ENCODE measurements around the gene CHRM5.

CHRM5 gene, protein sequence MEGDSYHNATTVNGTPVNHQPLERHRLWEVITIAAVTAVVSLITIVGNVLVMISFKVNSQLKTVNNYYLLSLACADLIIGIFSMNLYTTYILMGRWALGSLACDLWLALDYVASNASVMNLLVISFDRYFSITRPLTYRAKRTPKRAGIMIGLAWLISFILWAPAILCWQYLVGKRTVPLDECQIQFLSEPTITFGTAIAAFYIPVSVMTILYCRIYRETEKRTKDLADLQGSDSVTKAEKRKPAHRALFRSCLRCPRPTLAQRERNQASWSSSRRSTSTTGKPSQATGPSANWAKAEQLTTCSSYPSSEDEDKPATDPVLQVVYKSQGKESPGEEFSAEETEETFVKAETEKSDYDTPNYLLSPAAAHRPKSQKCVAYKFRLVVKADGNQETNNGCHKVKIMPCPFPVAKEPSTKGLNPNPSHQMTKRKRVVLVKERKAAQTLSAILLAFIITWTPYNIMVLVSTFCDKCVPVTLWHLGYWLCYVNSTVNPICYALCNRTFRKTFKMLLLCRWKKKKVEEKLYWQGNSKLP

DNA sequence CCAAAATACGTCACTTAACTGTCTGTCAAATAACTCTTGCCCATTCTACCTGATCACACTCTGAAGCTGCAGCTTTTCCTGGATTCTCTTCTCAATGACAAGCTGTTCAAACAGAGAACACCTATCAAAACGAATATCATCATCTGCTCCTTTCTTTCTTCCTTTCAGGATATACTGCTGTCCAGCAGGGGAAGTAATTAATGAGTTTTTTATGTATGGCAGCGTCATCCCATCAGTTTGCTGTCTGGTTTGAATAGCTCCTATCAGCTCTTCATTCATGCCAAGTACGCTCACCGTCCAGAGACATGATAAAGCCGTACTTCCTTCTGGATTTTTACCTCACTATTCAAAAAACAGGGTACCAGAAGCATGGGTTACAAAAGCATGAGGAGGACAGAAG is at the start of gene CHRM5:
TSS of gene CHRM5 (plus strand) at position 274 of the 400 bp plus-strand sequence. CDS start 94,221 bp downstream, outside the sequence.
- H3K4me3 ChIP-seq (ENCODE audit: low read depth, low read length): no peak within 1 kb of the TSS

DNA sequence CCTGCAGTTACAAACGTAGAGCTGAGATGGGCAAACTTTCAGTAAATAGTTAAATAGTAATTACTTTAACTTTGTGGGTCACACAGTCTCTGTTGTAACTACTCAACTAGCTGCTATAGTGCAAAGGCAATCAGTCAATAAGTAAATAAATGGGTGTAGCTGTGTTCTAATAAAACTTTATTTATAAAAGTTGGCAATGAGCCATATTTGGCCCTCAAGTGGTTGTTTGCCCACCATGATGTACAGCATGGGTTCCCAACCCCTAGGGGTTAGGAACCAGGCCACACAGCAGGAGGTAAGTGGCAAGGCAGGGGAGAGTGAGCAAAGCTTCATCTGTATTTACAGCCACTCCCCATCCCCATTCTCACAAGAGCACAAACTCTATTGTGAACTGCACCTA is 44.9 kb upstream of the CHRM5 start:
- H3K4me3 ChIP-seq (ENCODE audit: low read depth, low read length): no peak overlapping the region

DNA sequence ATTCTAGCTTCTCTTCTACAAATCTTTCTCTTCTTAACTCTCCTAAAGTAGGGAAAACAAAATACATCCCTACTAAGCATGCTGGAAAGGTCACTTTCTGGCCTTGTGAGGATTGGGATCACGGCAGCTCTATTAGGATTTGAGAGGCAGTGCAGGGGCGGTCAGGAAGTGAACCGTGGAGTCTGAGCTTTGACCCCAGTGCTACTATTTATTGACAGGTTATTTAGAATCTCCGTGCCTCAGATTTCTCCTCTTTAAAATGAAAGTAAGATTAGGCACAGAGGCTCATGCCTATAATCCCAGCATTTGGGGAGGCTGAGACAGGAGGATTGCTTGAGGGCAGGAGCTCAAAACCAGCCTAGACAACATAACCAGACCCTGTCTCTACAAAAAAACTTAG is 42.0 kb upstream of the CHRM5 start:
- no peak overlapping the region for H3K4me3 ChIP-seq (ENCODE audit: low read depth, low read length)

DNA sequence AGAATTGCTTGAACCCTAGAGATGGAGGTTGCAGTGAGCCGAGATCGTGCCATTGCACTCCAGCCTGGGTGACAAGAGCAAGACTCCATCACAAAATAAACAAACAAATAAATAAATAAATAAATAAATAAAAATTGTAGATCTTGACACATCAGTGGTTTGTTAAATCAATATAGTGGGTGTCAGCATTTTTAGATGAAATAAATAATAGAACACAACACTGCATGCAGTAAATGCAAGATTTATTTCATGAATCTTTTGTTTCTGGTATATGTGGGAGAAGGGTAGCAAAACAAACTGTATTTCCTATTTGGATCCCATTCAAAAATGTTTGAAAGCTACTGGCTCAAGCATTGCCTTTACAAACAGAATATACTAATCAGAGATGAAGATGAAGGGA is 35.6 kb upstream of the CHRM5 start:
- H3K4me3 ChIP-seq (ENCODE audit: low read depth, low read length): no peak overlapping the region

DNA sequence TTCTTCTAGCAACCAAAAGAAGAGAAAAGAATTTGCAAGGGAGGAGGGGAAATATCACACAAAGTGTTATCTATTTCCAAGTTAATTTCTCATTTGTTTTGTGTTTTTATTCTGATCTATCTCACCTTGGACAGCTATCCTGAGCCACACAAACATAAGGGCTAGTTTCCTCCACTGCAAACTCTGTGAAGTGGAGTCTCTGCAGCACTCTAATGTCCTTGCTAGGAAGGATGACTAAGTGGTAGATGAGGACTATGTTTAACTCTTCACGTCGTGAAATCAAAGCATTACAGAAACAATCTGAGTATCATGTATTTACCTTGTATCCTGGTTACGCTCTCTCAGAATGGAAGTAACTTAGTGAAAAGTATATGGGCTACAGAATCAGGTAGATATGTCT is 33.9 kb upstream of the CHRM5 start:
- no peak overlapping the region for H3K4me3 ChIP-seq (ENCODE audit: low read depth, low read length)

DNA sequence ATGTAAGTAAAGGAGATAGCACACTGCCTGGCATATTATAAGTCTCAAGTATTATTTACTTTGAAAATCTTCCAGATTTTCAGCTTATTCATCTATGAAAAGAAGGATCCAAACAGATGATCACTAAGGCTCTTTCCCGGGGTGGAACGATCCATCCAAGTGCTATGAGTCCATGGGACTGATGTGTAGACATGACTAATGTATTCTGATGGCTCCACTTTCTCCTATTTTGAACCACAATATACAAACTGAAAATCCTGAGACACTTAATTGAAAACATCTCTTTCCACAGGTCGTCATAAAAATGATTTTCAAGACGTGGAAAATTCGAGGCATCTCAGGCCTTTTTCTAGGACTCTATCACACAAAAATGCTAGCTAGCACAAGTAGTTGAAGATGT is 33.4 kb upstream of the CHRM5 start:
- no peak overlapping the region for H3K4me3 ChIP-seq (ENCODE audit: low read depth, low read length)

DNA sequence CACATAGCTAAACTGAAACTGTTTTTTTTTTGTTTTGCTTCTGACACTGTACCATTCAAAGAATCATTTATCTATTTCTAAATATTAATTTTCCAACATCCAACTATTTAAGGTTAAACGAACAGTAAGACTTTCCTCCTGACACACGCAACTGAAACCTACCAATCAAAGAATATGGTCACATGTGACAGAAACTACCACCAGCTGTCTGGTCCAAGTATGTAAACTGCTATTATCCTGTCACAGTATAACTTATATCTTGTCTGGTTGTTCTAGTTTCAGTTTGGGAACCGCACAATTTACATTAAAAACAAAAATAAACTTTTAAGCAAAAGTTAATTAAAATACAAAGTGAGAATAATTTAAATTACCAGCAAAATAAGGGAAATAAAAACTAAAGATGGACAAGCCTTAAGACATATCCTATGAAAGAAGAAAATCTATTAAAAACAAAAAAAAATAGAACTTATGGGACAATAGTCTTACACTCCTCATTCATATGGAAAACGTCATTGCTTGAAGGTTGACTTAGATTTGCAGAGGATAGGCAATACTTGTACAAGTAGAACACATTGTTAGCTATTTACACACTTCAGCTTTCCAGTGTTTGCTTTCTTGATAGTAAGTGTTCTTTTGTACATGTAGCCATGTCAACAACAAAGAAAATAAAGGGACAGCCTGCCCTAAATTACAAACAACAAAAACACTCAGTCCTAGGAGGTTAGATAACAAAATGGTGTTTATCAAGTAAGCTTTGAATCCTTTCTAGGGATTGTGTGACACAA is 26.8 kb upstream of the CHRM5 start:
- H3K4me3 ChIP-seq (ENCODE audit: low read depth, low read length): no peak overlapping the region

DNA sequence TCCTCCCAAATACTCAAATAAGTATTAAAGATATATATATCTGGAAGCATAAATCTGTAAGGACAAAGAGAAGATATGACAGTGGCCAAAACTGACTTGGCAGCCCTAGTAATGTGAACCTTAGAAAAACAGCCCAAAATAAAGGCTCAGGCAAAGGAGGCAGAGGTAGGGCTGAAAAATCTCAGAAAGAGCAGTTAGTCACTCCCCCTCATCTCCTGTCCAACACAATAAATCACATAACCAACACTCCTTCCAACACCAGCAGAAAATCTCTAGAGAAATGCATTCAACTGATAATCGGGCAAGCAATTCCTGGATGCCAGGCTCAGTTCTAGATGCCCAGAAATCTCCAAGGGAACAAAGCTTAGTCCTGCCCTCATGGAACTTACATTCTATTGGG is 22.1 kb upstream of the CHRM5 start:
- no peak overlapping the region for H3K4me3 ChIP-seq (ENCODE audit: low read depth, low read length)

DNA sequence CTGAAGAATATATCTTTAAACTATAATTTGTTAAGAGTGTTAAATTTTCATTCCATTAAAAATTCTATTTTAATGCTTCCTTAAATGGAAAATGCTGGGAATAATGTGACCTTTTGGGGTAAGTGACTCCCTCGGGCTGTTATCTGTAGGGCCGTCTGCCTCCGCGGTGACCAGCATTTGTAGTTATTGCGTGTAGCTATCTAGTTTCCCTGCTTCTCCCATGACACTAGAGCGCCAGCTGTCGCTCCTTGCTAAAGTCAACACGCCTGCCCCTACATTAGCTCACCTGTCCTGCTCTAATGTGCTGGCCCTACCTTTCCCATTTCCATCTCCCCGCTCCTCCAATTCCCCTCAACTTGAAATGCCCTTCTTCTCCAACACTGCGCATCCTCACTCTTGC is 12.4 kb upstream of the CHRM5 start:
- no peak overlapping the region for H3K4me3 ChIP-seq (ENCODE audit: low read depth, low read length)

DNA sequence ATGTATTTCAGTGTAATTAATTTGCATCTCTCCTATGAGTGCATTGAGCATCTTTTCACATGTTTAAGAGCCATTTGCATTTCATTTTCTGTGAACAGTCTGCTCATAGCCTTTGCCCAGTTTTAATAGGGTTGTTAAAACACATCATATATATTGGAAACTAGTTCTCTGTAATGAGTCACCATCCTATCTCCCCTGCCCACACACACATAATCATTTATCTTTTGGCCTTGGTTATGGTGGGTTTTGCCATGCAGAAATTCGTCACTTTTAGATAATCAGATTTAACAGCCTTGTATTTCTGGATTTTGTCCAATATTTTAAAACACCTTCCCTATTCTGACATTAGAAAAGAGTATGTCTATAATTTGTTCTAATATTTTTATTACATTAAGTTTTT is 11.9 kb upstream of the CHRM5 start:
- H3K4me3 ChIP-seq (ENCODE audit: low read depth, low read length): no peak overlapping the region

DNA sequence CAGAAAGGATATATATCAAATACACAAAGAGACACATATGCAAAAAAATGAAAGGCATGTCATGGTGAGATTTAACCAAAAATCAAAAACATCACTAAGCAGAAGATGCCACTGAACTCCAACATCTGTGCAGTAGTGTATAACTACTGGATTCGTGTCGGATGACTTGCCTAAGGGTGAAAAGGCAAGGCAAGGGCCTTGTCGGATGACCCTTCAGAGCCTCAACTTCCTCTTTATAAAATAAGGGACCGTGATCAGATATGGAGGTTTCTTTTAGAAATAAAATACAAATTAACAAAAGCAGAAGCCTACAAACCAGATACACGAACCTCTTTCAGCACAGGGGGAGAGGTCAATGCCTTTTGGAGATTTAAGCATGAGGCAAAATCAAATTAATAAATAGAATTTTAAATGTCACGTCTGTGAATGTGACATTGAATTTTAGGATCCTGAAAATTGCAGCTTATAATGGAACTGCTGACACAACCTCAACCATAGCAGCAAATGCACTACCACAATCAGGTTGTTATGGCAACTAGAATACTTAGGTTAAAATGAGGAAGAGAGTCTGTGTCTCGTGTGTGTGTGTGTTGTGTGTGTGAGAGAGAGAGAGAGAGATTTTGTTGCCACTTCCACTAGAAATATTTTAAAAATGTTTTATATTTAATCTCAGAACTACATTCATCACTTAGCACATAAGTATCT is 8.3 kb upstream of the CHRM5 start:
- no peak overlapping the region for H3K4me3 ChIP-seq (ENCODE audit: low read depth, low read length)

DNA sequence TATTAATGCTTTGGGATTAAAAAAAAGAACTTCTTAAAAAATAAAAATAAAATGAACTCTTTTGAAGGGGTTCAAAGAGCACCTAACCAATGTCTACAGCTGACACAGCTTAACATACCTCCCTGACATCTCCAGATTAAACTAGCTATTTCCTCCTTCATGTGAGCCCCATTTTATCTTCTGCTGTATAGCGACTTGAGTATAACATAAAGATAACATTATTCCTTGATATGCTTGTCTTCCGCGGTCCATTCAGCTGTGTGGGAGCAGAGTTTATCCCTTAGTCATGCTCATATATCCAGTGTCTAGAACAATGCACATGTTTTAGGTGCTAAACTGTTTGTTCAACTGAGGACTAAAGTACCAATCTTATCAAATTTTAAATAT is 7.8 kb upstream of the CHRM5 start:
- H3K4me3 ChIP-seq (ENCODE audit: low read depth, low read length): no peak overlapping the region

DNA sequence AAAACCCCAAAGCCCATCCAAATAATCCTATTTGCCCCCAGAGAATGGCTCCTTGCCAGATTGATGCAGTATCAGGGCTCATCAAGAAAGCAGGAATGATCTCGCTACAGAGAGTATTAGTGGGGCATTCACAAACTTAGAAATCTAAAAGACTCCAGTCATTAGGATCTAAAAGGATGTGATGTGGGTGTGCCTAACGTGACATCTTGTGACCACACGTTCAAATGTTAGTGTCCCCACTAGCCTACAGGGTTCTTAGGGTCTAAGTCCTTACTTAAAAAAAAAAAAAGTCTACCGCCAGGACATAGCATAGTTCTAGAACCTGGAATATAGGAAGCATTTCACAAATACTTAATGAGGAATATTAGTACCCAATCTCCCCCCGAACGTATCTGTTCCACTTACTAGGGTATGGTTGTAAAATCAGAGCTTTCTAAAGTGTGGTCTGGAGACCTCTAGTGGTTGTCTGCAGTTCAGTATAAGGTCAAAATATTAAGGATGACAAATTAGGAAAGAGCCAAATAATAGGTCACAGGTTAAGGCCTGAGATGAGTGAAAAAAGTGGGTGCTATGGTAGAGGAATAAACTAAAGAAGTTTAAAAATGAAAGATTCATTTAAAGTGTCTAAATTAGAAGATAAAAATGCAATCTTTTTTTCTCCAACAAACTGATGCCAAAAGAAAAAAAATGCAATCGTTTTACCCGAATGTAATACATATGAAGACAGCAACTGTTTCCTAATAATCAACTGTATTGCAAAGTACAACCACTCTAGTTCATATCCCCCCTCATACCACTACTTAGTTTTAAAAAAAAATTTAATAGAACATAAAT is 4.2 kb upstream of the CHRM5 start:
- no peak overlapping the region for H3K4me3 ChIP-seq (ENCODE audit: low read depth, low read length)

DNA sequence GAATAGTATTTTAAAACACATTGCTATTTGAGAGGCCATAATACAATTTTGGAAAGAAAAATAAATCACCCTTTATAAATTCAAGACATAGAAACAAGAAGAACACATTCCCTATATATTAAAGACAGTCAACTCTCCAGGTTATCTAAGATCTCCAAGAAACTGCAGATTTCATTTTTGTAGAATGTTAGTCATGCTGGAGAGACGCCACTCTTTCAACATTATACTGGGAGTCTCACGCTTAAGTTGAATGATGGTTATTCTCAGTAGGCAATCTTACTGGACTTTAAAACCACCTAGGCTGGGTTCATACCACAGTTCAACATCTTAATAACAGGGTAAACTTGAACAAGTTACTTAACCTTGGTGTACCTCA is 3.6 kb upstream of the CHRM5 start:
- no peak overlapping the region for H3K4me3 ChIP-seq (ENCODE audit: low read depth, low read length)

DNA sequence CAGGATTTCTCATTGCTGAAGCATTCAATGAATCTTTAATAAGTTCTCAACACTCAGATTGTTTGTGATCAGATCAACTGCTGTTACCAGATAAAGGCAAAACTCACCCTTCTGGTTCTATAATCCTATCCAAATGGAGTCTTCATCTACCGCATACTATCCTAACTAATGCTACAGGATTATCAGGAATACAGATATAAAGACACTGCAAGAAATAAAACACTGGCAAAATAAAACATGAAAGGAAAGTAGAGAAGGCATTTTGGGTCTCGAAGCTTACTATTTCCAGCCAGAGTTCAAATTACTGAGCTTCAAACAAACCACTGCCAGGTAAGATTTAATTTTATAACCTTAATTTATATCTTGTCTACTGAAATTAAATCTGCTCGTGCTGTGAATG is 524 bp downstream of the CHRM5 start:
- no peak overlapping the region for H3K4me3 ChIP-seq (ENCODE audit: low read depth, low read length)

DNA sequence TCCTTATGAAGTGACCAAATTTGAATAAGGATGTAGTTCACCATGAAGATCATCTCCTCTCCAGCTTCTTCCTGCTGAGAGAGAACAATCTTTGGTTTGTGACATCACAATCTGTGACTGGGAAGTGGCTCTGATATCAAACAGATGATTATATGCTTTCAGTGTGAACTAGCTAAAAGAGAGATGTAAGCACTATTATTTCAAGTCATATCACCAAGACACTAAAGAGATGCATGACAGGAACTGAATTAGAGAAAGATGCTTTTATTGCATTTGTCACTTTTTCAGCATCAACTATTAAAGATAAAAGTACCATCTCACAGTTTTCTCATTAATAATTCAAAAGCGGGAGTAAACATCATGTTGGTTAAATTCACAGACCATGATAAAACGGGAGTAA is 3.5 kb downstream of the CHRM5 start:
- H3K4me3 ChIP-seq (ENCODE audit: low read depth, low read length): no peak overlapping the region

DNA sequence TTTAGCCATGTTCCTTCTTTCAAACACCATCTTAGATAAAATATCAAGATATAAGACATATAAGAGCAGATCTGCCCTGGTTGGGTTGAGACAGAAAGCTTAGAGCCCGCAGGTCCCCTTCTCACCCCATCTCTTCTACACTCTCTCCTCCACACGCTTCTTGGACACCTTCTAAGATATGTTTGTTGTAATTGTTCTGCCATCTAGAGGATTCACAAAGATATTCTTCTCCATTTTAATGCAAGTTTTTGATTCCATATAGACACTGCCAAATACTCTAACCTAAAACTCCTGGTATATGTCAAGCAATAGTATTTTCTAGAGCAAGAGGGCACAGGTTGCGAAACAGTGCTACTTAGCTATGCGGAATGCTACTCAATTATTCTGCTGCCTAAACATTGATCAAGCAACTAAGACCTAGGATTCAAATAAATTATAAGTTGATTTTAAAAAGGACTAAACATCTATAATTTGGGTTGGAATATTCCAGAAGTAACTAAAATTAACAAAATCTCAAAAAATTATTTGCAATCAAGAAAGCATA is 6.8 kb downstream of the CHRM5 start:
- no peak overlapping the region for H3K4me3 ChIP-seq (ENCODE audit: low read depth, low read length)

DNA sequence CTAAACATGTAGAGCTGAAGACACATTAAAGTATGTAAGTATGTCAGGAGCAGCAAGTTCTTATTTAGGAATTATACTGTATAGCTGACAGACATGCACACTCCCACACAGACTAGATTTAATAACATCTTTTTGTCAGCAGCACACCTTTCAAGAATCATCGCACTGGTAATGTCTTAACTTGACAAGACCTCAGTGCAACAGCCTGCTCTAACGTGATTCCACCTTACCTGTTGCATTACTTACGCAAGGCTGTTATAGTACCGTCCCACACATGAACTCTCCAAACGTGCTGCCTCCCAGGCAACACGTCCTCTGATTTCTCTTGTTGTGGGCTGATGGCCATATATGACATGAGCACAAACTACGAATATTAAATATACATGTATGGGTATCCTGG is 11.9 kb downstream of the CHRM5 start:
- no peak overlapping the region for H3K4me3 ChIP-seq (ENCODE audit: low read depth, low read length)

DNA sequence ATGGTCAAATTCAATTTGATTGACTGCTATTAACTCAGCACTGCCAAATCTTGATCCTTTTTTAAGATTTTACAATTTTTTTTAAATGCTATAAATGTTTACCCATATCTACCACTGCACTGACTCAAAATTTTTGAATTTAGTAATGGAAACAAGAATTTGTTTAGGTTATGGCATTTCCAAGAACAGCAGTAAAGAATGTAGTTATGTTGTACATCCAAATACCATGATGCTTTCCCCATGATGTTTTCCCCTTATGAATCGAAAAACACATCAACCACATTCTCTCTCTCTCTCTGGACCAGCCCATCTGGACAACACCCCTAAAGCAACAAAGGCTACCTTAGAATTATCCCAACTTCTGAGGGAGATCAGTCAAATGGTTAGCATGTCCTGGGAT is 14.2 kb downstream of the CHRM5 start:
- no peak overlapping the region for H3K4me3 ChIP-seq (ENCODE audit: low read depth, low read length)

DNA sequence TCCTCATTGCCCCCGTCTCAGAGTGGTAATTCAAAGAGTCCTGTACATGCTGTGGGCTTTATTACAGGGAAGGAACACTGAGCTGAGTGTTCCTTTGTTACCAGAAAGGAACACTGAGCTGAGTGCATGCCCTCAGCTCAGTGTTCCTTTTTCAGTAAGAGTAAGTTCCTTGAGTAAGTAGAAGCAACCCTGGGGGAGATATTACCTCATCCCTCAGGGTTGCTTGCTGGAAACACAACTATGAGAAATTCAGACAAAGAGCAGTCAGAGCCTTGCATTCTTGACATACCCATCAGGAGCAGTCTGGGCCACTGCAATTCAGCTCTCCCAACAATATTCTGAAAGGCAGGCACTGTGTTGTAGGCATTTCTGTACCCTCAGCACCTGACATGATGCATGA is 17.0 kb downstream of the CHRM5 start:
- no peak overlapping the region for H3K4me3 ChIP-seq (ENCODE audit: low read depth, low read length)

Measured in iPS-11a (cell line).